IMR-90 (cell line): ENCODE measurements around the gene SRPX2. TPM values are rescaled to one million over a fixed set of nuclear protein-coding genes. Genes with fewer than 3 reads are reported as not detected.

Experiments
- ATAC-seq: fragments of 200-7000 bp; cut with Tn5 transposase; 2 replicates; pipeline ENCODE4 v1.9.1; 2020; ENCODE audit warnings: low read depth, mild to moderate bottlenecking, moderate library complexity
- BruUV-seq: library from RNA; stranded (reverse); fragments of 400-500 nt; replicated peaks from 2 replicates; lab custom pipeline; 2021; lab: Mats Ljungman, UMichigan
- CTCF ChIA-PET: fragments of 300-600 bp; formaldehyde crosslinking; extraction: SDS; loops from one replicate; lab custom pipeline; 2021; ENCODE audit warnings: antibody characterized with exemption; lab: Yijun Ruan, JAX
- POLR2A ChIA-PET: fragments of 300-600 bp; sonication (Branson Sonifier 250); formaldehyde crosslinking; loops from one replicate; lab custom pipeline; 2022; ENCODE audit warnings: antibody characterized with exemption; ENCODE audit not compliant: unreplicated experiment; lab: Charles Lee
- DNase-seq: peaks from one replicate; pipeline ENCODE4 v3.0.0; 2013
- H2AFZ ChIP-seq: replicated peaks from 2 replicates; pipeline ENCODE3; 2013; ENCODE audit warnings: low read length, mild to moderate bottlenecking; ENCODE audit not compliant: poor library complexity
- H2AK5ac ChIP-seq: 2 replicates; pipeline ENCODE4 v1.6.1; 2013; ENCODE audit warnings: low read depth, low read length, inconsistent platforms
- H2AK9ac ChIP-seq: replicated peaks from 2 replicates; pipeline ENCODE3; 2013; ENCODE audit warnings: mild to moderate bottlenecking, low read depth, low read length, moderate library complexity; ENCODE audit not compliant: poor library complexity
- H2BK120ac ChIP-seq: 2 replicates; pipeline ENCODE4 v1.6.1; 2013; ENCODE audit warnings: low read depth, low read length, inconsistent platforms
- H2BK15ac ChIP-seq: 3 replicates; pipeline ENCODE4 v1.6.1; 2013; ENCODE audit warnings: low read depth, low read length, inconsistent platforms
- H2BK20ac ChIP-seq: 2 replicates; pipeline ENCODE4 v1.6.1; 2013; ENCODE audit warnings: low read depth, mild to moderate bottlenecking, inconsistent platforms, low read length, moderate library complexity
- H2BK5ac ChIP-seq: 2 replicates; pipeline ENCODE4 v1.6.1; 2013; ENCODE audit warnings: mild to moderate bottlenecking, low read depth, low read length, inconsistent platforms; ENCODE audit not compliant: poor library complexity, severe bottlenecking
- H3K14ac ChIP-seq: replicated peaks from 2 replicates; pipeline ENCODE4 v1.6.1; 2013; ENCODE audit warnings: low read depth, low read length, inconsistent platforms
- H3K18ac ChIP-seq: 2 replicates; pipeline ENCODE4 v1.6.1; 2013; ENCODE audit warnings: low read depth, low read length, control low read depth
- H3K23ac ChIP-seq: 2 replicates; pipeline ENCODE4 v1.6.1; 2013; ENCODE audit warnings: low read depth, low read length, inconsistent platforms
- H3K27ac ChIP-seq: 2 replicates; pipeline ENCODE4 v1.5.1; 2013; ENCODE audit warnings: mild to moderate bottlenecking, control low read depth, low read length; ENCODE audit not compliant: insufficient read depth
- H3K27me3 ChIP-seq: 2 replicates; pipeline ENCODE4 v1.6.1; 2013; ENCODE audit warnings: low read length; ENCODE audit not compliant: control insufficient read depth, insufficient read depth
- H3K36me3 ChIP-seq: 2 replicates; pipeline ENCODE4 v1.6.1; 2013; ENCODE audit warnings: low read length, mixed read lengths; ENCODE audit not compliant: control insufficient read depth, insufficient read depth
- H3K4ac ChIP-seq: 2 replicates; pipeline ENCODE4 v1.6.1; 2013; ENCODE audit warnings: low read depth, low read length, inconsistent platforms
- H3K4me1 ChIP-seq: 2 replicates; pipeline ENCODE4 v1.6.1; 2013; ENCODE audit warnings: low read length, mixed read lengths; ENCODE audit not compliant: control insufficient read depth, insufficient read depth
- H3K4me2 ChIP-seq: 2 replicates; pipeline ENCODE4 v1.6.1; 2013; ENCODE audit warnings: low read depth, mild to moderate bottlenecking, control low read depth, low read length, moderate library complexity
- H3K4me3 ChIP-seq: 2 replicates; pipeline ENCODE4 v1.5.1; 2013; ENCODE audit warnings: low read depth, mild to moderate bottlenecking, control low read depth, low read length, moderate library complexity; ENCODE audit not compliant: insufficient read depth
- H3K56ac ChIP-seq: 2 replicates; pipeline ENCODE4 v1.6.1; 2013; ENCODE audit warnings: low read length, inconsistent platforms; ENCODE audit not compliant: insufficient read depth; ENCODE audit errors: extremely low read depth
- H3K79me1 ChIP-seq, 2 experiments: 2 replicates each; pipeline ENCODE4 v1.6.1; 2013; ENCODE audit warnings: low read length in 2 of 2, inconsistent platforms in 1 of 2, low read depth in 1 of 2
- H3K9ac ChIP-seq: 2 replicates; pipeline ENCODE4 v1.6.1; 2013; ENCODE audit warnings: low read depth, low read length, control low read depth
- H3K9me1 ChIP-seq: 2 replicates; pipeline ENCODE4 v1.6.1; 2013; ENCODE audit warnings: low read length, inconsistent platforms; ENCODE audit not compliant: insufficient read depth
- H3K9me3 ChIP-seq: 2 replicates; pipeline ENCODE4 v1.6.1; 2013; ENCODE audit warnings: low read length; ENCODE audit not compliant: control insufficient read depth, insufficient read depth
- H4K20me1 ChIP-seq: 2 replicates; pipeline ENCODE4 v1.6.1; 2013; ENCODE audit warnings: low read length, inconsistent platforms; ENCODE audit not compliant: insufficient read depth
- H4K5ac ChIP-seq: 2 replicates; pipeline ENCODE4 v1.6.1; 2013; ENCODE audit warnings: mild to moderate bottlenecking, low read depth, low read length, control low read depth
- H4K8ac ChIP-seq, 2 experiments: 2 replicates each; pipeline ENCODE4 v1.6.1; 2013; ENCODE audit warnings: low read depth in 2 of 2, low read length in 2 of 2, control low read depth in 1 of 2, inconsistent platforms in 1 of 2
- H4K91ac ChIP-seq: 2 replicates; pipeline ENCODE4 v1.6.1; 2013; ENCODE audit warnings: low read depth, low read length, inconsistent platforms; ENCODE audit not compliant: insufficient read depth
- BHLHE40 ChIP-seq: fragments of 150-350 bp; IDR thresholded peaks from 2 replicates; pipeline ENCODE4 v1.6.1; 2016; ENCODE audit warnings: mild to moderate bottlenecking, low read depth, low read length
- CEBPB ChIP-seq: IDR thresholded peaks from 2 replicates; pipeline ENCODE4 v1.6.1; 2012; ENCODE audit warnings: low read depth, low read length, improper control_type of control experiment
- CHD1 ChIP-seq: IDR thresholded peaks from 2 replicates; pipeline ENCODE4 v1.6.1; 2012; ENCODE audit warnings: low read depth, low read length, improper control_type of control experiment
- CTCF ChIP-seq: conservative IDR thresholded peaks from 2 replicates; pipeline ENCODE4 v1.5.1; 2012; ENCODE audit warnings: mild to moderate bottlenecking, low read depth, low read length, improper control_type of control experiment
- ELK1 ChIP-seq: fragments of 150-350 bp; IDR thresholded peaks from 2 replicates; pipeline ENCODE4 v1.6.1; 2016; ENCODE audit warnings: low read depth, mild to moderate bottlenecking, low read length, moderate library complexity, borderline replicate concordance
- FOS ChIP-seq: fragments of 150-350 bp; IDR thresholded peaks from 2 replicates; pipeline ENCODE4 v1.6.1; 2016; ENCODE audit warnings: low read depth, low read length
- MAFK ChIP-seq: IDR thresholded peaks from 2 replicates; pipeline ENCODE4 v1.6.1; 2012; ENCODE audit warnings: low read depth, low read length, improper control_type of control experiment
- MAZ ChIP-seq: IDR thresholded peaks from 2 replicates; pipeline ENCODE4 v1.6.1; 2012; ENCODE audit warnings: low read depth, mild to moderate bottlenecking, low read length, improper control_type of control experiment, moderate library complexity, borderline replicate concordance
- MXI1 ChIP-seq: IDR thresholded peaks from 2 replicates; pipeline ENCODE4 v1.6.1; 2012; ENCODE audit warnings: low read depth, mild to moderate bottlenecking, low read length, moderate library complexity, borderline replicate concordance
- NFE2L2 ChIP-seq: fragments of 150-350 bp; IDR thresholded peaks from 2 replicates; pipeline ENCODE4 v1.6.1; 2016; ENCODE audit warnings: low read depth, mild to moderate bottlenecking, low read length
- POLR2A ChIP-seq: IDR thresholded peaks from 2 replicates; pipeline ENCODE4 v1.6.1; 2012; ENCODE audit warnings: mild to moderate bottlenecking, low read depth, low read length
- RAD21 ChIP-seq: IDR thresholded peaks from 2 replicates; pipeline ENCODE4 v1.6.1; 2012; ENCODE audit warnings: low read length, improper control_type of control experiment
- RCOR1 ChIP-seq: IDR thresholded peaks from 2 replicates; pipeline ENCODE4 v1.6.1; 2012; ENCODE audit warnings: mild to moderate bottlenecking, low read length, improper control_type of control experiment; ENCODE audit not compliant: insufficient replicate concordance
- RFX5 ChIP-seq: IDR thresholded peaks from 2 replicates; pipeline ENCODE4 v1.8.0; 2012; ENCODE audit warnings: low read depth, mild to moderate bottlenecking, low read length, moderate library complexity
- SMC3 ChIP-seq: fragments of 150-350 bp; IDR thresholded peaks from 2 replicates; pipeline ENCODE4 v1.6.1; 2016; ENCODE audit warnings: low read depth, mild to moderate bottlenecking, antibody characterized with exemption, low read length, moderate library complexity
- USF2 ChIP-seq: fragments of 150-350 bp; IDR thresholded peaks from 2 replicates; pipeline ENCODE4 v1.6.1; 2017; ENCODE audit warnings: mild to moderate bottlenecking, antibody characterized with exemption, low read length, low read depth
- WGBS, 2 experiments: methylation state at CpG; one replicate each; pipeline versions ENCODE4 v1.1.5 to v1.1.7; 2013; ENCODE audit warnings: missing lambda C conversion rate in 2 of 2; ENCODE audit not compliant: insufficient read length in 1 of 2; ENCODE audit errors: extremely low coverage in 2 of 2; 5-methylcytosine and 5-hydroxymethylcytosine counted together
- dilution Hi-C: fragments of 300-500 bp; cut with HindIII; formaldehyde crosslinking; loops from one replicate; pipeline ENCODE4 v1.14.3; 2018; ENCODE audit warnings: low sequenced_read_pairs; ENCODE audit not compliant: unreplicated experiment
- in situ Hi-C: fragments of 300-500 bp; cut with MboI; formaldehyde crosslinking; loops from 3 replicates; pipeline ENCODE4 v1.14.3; 2019; ENCODE audit warnings: low sequenced_read_pairs, inconsistent platforms, mixed read lengths
- intact Hi-C: fragments of 100-400 bp; cut with micrococcal nuclease; formaldehyde crosslinking; loops from 2 replicates; pipeline ENCODE4 v1.10.0; 2022
- polyA plus RNA-seq, 3 experiments: library from polyadenylated mRNA; depleted of rRNA; stranded (reverse); fragments of >200 nt; gene quantifications; 2 replicates each; pipeline ENCODE4 v1.2.3, GENCODE V29; 2012; ENCODE audit warnings: low replicate concordance in 1 of 3
- total RNA-seq: library from RNA; depleted of rRNA; stranded (reverse); fragments of >200 nt; gene quantifications from 2 replicates; pipeline ENCODE4 v1.2.3, GENCODE V29; 2012

Gene SRPX2
- total and polyA plus RNA-seq, 2 of the 4 experiments (the other 2 are of a cell fraction) = 20.6 to 43.1 TPM

- CTCF ChIA-PET = no interaction called here
These were observed 3.7 kb downstream of the SRPX2 start for GRCh38 chrX:100647739-100648138.

More at GRCh38 chrX:100647739-100648138, 3.7 kb downstream of the SRPX2 start:
- no peak for ATAC-seq
- H3K18ac ChIP-seq = peak overlapping the region; percentile 1
- no TSS peak for BruUV-seq
- peak overlapping the region; percentile 96; the same call in 1 of the 2 replicates for H3K27ac ChIP-seq
- H4K91ac ChIP-seq = no peak overlapping the region
- no peak overlapping the region for H3K9ac ChIP-seq
- no peak overlapping the region for H2AK9ac ChIP-seq
- no peak for TF ChIP-seq BHLHE40
- TF ChIP-seq RFX5 = no peak
- no peak for TF ChIP-seq FOS
- no peak for TF ChIP-seq SMC3
- TF ChIP-seq USF2 = no peak
- TF ChIP-seq RAD21 = no peak
- no peak for TF ChIP-seq CEBPB
- TF ChIP-seq NFE2L2 = no peak
- TF ChIP-seq RCOR1 = no peak
- TF ChIP-seq MAFK = no peak
- no peak for TF ChIP-seq CHD1
- TF ChIP-seq CTCF = no peak
- TF ChIP-seq MAZ = no peak
- TF ChIP-seq MXI1 = no peak
- TF ChIP-seq ELK1 = no peak
- TF ChIP-seq POLR2A = no peak
- dilution Hi-C loops (no loop called here), intact Hi-C loops (no loop called here), in situ Hi-C loops (no loop called here)
- 0 out of 2 replicates have a peak overlapping the region, but pooled peaks have one; percentile 7 for H3K4me2 ChIP-seq
- H2AK5ac ChIP-seq = peak overlapping the region; percentile 56
- peak overlapping the region; percentile 1; the same call in 1 of the 3 replicates for H2BK15ac ChIP-seq
- H2BK5ac ChIP-seq = peak overlapping the region; percentile 93
- no peaks in the 10 kb centered on the region for H4K20me1 ChIP-seq
- H3K36me3 ChIP-seq = no peaks in the 10 kb centered on the region
- H2AFZ ChIP-seq = no peak overlapping the region
- H3K4me1 ChIP-seq = peaks cover 22% of the 10 kb centered on the region
- POLR2A ChIA-PET = no interaction called here
- H3K9me3 ChIP-seq = no peaks in the 10 kb centered on the region
- no peak overlapping the region for H3K4me3 ChIP-seq
- H3K79me1 ChIP-seq = peaks cover 0 to 11% of the 10 kb centered on the region in 2 experiments; a peak in 2 of 4 replicates
- peak overlapping the region; percentile 90 for H3K4ac ChIP-seq
- DNase-seq = no peak
- peak overlapping the region; percentile 21 for H2BK20ac ChIP-seq
- H3K14ac ChIP-seq = peak overlapping the region; percentile 44; the same call in 1 of the 2 replicates
- H3K27me3 ChIP-seq = no peaks in the 10 kb centered on the region
- WGBS, 2 experiments = no CpG with 5 or more reads among the region's 2 CpGs
- H3K56ac ChIP-seq = no peak overlapping the region
- peak overlapping the region; percentile 20 to 26; a peak in 2 of 4 replicates for H4K8ac ChIP-seq
- 0 out of 2 replicates have a peak overlapping the region, but pooled peaks have one; percentile 8 for H3K23ac ChIP-seq
- H4K5ac ChIP-seq = peak overlapping the region; percentile 33; the same call in 1 of the 2 replicates
- H2BK120ac ChIP-seq = peak overlapping the region; percentile 49; the same call in 1 of the 2 replicates
- peaks cover 8% of the 10 kb centered on the region for H3K9me1 ChIP-seq
